ENCODE measurements around the gene BPIFA2. TPM values are rescaled to one million over a fixed set of nuclear protein-coding genes. Genes with fewer than 3 reads are reported as not detected.

Gene BPIFA2
- polyA plus RNA-seq, 3 donors = not detected

- Histone ChIP-seq H3K9me3 (replicated peaks in 1 of 2; ENCODE audit: control insufficient read depth in 1 of 2, insufficient read depth in 1 of 2, low read length in 2 of 2) (no peaks in the 10 kb centered on the region), H3K36me3 (replicated peaks in 1 of 2; ENCODE audit: control insufficient read depth in 1 of 2, insufficient read depth in 2 of 2, low read length in 2 of 2) (no peaks in the 10 kb centered on the region), H3K79me2 (ENCODE audit: insufficient read depth, low read length) (no peaks in the 10 kb centered on the region), H2AFZ (ENCODE audit: insufficient read depth, low read depth, low read length, poor library complexity, severe bottlenecking) (no peak overlapping the region), H3K4me1 (ENCODE audit: control insufficient read depth in 1 of 2, insufficient read depth in 2 of 2, low read length in 2 of 2) (no peaks in the 10 kb centered on the region), H3K27me3 (ENCODE audit: control insufficient read depth in 2 of 2, insufficient read depth in 2 of 2, low read length in 2 of 2) (no peaks in the 10 kb centered on the region), H3K9ac (ENCODE audit: insufficient read depth, low read length, poor library complexity, severe bottlenecking) (no peak overlapping the region), H4K20me1 (ENCODE audit: insufficient read depth, low read length) (no peaks in the 10 kb centered on the region), H3K27ac (ENCODE audit: low read depth in 1 of 2, low read length in 2 of 2) (no peak overlapping the region), H3K4me3 (replicated peaks in 1 of 3; ENCODE audit: low read depth in 2 of 3, low read length in 3 of 3) (no peak overlapping the region), H3K4me2 (replicated peaks; ENCODE audit: extremely low read depth, low read length, poor library complexity, severe bottlenecking) (no peak overlapping the region)
- H3K9me3 Mint-ChIP-seq = no peaks in the 10 kb centered on the region
- intact Hi-C loops (cut with micrococcal nuclease) = no loop called here
- H3K27me3 Mint-ChIP-seq (ENCODE audit: low read depth in 3 of 3) = peaks cover 2 to 5% (median 5%) of the 10 kb centered on the region in 3 donors
- no peak overlapping the region for H3K27ac Mint-ChIP-seq
- TF ChIP-seq CTCF (IDR thresholded peaks at IDR 0.05) = no peak
- H3K4me3 Mint-ChIP-seq = no peak overlapping the region
- no peaks in the 10 kb centered on the region for H3K4me1 Mint-ChIP-seq
- H3K36me3 Mint-ChIP-seq = no peaks in the 10 kb centered on the region
- no peak for DNase-seq
- WGBS (ENCODE audit: insufficient coverage) = 60% methylated on average over 1 of the region's 8 CpGs
Observed at GRCh38 chr20:33192912-33193501, 25.0 kb downstream of the BPIFA2 start.

DNA sequence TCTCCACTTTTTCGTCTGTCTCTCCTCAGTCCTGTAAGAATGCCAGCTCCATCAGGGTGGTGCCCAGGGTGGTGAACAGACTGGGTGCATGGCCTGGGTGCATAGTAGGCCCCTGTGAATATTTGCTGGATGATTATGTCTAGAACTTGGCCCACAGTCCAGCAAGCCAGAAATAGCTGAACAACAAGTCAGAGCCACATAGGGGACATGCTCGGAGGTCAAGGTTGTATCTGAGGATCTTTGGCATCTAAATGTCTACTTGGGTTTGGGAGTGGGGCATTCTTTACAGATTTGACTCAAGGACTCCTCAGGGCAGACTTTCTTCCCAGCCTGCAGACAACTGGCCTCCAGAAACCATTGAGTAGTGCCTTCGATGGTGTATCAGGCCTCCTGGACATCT, 31.1 kb downstream of the BPIFA2 start:
- 89% methylated on average over 1 of the region's 3 CpGs for WGBS (ENCODE audit: insufficient coverage)

More for the DNA sequence above, 31.1 kb downstream of the BPIFA2 start:
- TF ChIP-seq CTCF (IDR thresholded peaks at IDR 0.05) = no peak
- Mint-ChIP-seq H3K4me3 (no peak overlapping the region), H3K27me3 (ENCODE audit: low read depth in 3 of 3) (peaks cover 5 to 14% (median 6%) of the 10 kb centered on the region in 3 donors), H3K4me1 (no peaks in the 10 kb centered on the region), H3K36me3 (no peaks in the 10 kb centered on the region), H3K27ac (no peak overlapping the region), H3K9me3 (no peaks in the 10 kb centered on the region)
- no peaks in the 10 kb centered on the region for H3K9me3 ChIP-seq (replicated peaks in 1 of 2; ENCODE audit: control insufficient read depth in 1 of 2, insufficient read depth in 1 of 2, low read length in 2 of 2)
- H3K4me2 ChIP-seq (replicated peaks; ENCODE audit: extremely low read depth, low read length, poor library complexity, severe bottlenecking) = no peak overlapping the region
- no peaks in the 10 kb centered on the region for H3K79me2 ChIP-seq (ENCODE audit: insufficient read depth, low read length)
- no peak overlapping the region for H3K27ac ChIP-seq (ENCODE audit: low read depth in 1 of 2, low read length in 2 of 2)
- H4K20me1 ChIP-seq (ENCODE audit: insufficient read depth, low read length) = no peaks in the 10 kb centered on the region
- H3K9ac ChIP-seq (ENCODE audit: insufficient read depth, low read length, poor library complexity, severe bottlenecking) = no peak overlapping the region
- H3K36me3 ChIP-seq (replicated peaks in 1 of 2; ENCODE audit: control insufficient read depth in 1 of 2, insufficient read depth in 2 of 2, low read length in 2 of 2) = no peaks in the 10 kb centered on the region
- no peak overlapping the region for H2AFZ ChIP-seq (ENCODE audit: insufficient read depth, low read depth, low read length, poor library complexity, severe bottlenecking)
- H3K4me1 ChIP-seq (ENCODE audit: control insufficient read depth in 1 of 2, insufficient read depth in 2 of 2, low read length in 2 of 2) = no peaks in the 10 kb centered on the region
- H3K27me3 ChIP-seq (ENCODE audit: control insufficient read depth in 2 of 2, insufficient read depth in 2 of 2, low read length in 2 of 2) = no peaks in the 10 kb centered on the region
- intact Hi-C loops (cut with micrococcal nuclease) = no loop called here
- DNase-seq = no peak
- H3K4me3 ChIP-seq (replicated peaks in 1 of 3; ENCODE audit: low read depth in 2 of 3, low read length in 3 of 3) = no peak overlapping the region

Data from CD14-positive monocyte (primary cell).